UCSD-AML1 (cell line): ENCODE results near the gene RSPH10B2.
"Not testable (repeated sequence)": the region's sequence is repeated elsewhere in the genome, so short reads cannot be mapped to it uniquely, and the experiment has no call there.

Experiments used
- DNase-seq: peaks from one replicate; lab custom pipeline; 2025; ENCODE audit not compliant: unreplicated experiment; lab: John Stamatoyannopoulos, UW

RSPH10B2 gene

DNA sequence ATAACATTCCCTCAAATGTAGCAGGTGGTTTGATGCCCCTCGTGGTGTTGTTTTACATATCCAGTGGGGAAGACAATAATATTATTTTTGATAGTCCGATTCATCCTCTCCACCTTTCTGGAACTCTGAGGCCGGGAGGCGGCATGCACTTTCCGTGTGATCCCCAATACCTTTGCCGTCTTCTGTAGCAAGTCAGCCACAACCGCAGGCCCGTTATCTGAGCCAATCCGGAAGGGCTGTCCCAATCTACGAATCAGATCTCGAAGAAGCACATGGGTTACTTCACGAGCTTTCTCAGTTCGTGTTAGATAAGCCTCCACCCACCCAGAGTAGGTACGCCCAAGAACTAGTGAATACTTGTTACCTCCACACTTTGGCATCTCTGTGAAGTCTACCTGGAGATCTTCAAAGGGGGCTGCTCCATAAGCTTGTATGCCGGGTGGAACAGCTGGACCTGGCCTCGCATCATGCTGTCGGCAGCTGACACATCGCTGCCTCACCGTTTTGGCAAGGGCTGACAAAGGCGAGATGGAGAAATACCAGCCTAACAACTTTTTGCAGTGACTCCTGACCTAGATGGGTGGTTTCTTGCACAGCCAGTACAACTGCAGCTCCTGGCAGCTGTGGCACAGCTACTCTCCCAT lies 88.5 kb downstream of the RSPH10B2 start:
- not testable (repeated sequence) for DNase-seq

DNA sequence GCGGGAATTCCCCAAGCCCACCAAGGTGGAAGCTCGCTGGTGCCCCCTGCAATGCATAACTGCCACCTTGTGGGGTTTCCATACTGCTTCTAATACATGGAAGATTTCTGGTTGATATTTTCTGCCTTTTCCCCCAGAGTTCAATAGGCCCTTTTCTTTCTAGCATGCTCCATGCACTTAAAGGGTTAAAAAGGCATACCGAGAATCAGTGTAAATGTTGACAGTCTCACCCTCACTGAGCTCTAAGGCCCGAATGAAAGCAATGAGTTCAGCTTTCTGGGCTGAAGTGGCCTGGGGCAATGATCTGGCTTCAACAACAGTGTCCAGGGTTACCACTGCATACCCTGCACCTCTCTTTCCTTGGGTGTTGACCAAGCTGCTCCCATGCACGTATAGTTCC lies 89.2 kb downstream of the RSPH10B2 start:
- not testable (repeated sequence) for DNase-seq

DNA sequence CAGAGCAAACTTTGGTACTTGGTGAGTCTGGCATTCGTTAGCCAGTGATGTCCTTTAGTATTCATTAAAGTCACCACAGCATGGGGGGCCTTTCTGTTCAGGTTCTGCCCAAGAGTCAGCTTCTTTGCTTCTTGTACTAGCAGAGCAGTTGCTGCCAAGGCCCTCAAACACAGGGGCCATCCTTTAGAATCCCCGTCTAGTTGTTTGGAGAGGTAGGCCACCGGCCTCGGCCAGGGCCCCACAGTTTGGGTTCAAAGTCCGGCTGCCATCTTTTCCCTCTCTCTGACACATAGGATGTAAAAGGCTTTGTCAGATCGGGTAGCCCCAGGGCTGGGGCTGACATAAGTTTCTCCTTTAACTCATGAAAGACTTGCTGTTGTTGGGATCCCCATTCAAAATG lies 89.8 kb downstream of the RSPH10B2 start:
- DNase-seq: not testable (repeated sequence)

DNA sequence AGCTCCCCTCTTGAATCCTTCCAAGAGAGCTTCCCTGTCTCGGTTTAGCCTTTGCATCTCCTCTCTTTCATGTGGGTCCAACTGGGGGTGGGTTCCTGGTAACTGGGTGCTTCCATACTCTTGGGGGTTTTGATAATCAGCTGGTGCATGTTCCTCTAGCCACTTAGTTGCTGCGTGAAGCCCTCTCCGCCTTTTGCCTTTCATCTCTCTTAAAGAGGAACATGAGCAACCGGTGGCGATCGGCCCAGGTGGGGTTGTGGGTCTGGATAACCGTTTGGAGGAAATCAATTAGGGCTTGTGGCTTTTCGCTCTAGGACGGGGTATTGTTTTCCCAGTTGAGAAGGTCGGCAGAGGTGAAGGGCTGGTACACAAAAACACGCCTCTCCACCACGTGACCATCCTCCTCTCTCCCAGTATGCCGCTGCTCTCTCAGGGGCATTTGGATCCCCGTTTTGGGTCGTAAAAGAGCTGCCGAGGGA lies 92.1 kb downstream of the RSPH10B2 start:
- not testable (repeated sequence) for DNase-seq

DNA sequence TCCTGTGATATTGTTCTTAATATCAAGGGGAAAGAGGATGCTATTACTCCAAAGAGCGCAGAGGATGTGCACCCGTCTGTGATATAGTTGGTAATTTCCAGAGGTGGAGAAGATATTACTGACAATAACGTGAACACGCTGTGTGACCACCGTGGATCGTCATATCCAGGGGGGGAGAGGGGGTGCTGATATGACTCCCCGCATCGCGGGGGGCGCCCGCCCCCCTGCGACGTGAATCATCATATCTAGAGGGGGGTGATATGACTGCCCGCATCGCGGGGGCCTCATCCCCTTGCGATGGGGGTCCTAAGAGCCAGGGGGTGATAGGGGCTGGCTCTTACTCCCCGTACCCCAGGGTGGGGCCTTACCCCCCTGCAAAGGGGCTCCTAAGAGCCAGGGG lies 93.8 kb downstream of the RSPH10B2 start:
- not testable (repeated sequence) for DNase-seq
